GM10266 (cell line): Measurements from ENCODE around the gene KRT74.

Experiments
- DNase-seq: peaks from one replicate; pipeline ENCODE4 v3.0.0; 2012; ENCODE audit errors: extremely low spot score
- CTCF ChIP-seq: IDR thresholded peaks from 2 replicates; pipeline ENCODE4 v1.5.1; 2012; ENCODE audit warnings: mild to moderate bottlenecking, low read depth; ENCODE audit not compliant: control insufficient read depth, insufficient read depth; ENCODE audit errors: missing control alignments

KRT74 gene

GRCh38 chr12:52575256-52575655, 1.6 kb upstream of the KRT74 start:
- no peak for DNase-seq
- no peak for TF ChIP-seq CTCF

- no peak for TF ChIP-seq CTCF
- no peak for DNase-seq
Measured at GRCh38 chr12:52573306-52573705, 337 bp downstream of the KRT74 start.

GRCh38 chr12:52570511-52570910, 3.1 kb downstream of the KRT74 start:
- no peak for TF ChIP-seq CTCF
- DNase-seq = no peak

GRCh38 chr12:52568111-52568510, 5.5 kb downstream of the KRT74 start:
- no peak for DNase-seq
- no peak for TF ChIP-seq CTCF

GRCh38 chr12:52566847-52567291, 6.8 kb downstream of the KRT74 start:
- TF ChIP-seq CTCF = no peak
- DNase-seq = no peak

- DNase-seq = no peak
- TF ChIP-seq CTCF = no peak
Measured at GRCh38 chr12:52564582-52564981, 9.1 kb downstream of the KRT74 start.

GRCh38 chr12:52561880-52562449, 11.7 kb downstream of the KRT74 start:
- DNase-seq = no peak
- TF ChIP-seq CTCF = no peak
